Body of pancreas (tissue), 4 donors: ENCODE data around the gene SLC25A21. TPM values are rescaled to one million over a fixed set of nuclear protein-coding genes. Genes with fewer than 3 reads are reported as not detected.

Experiments
- ATAC-seq: fragments of 150-250 bp; one replicate; pipeline ENCODE4 v1.9.1; 2016
- DNase-seq, 4 donors: peaks; one replicate each; pipeline ENCODE4 v3.0.0-alpha.2; 2019
- H3K27ac ChIP-seq, 4 donors: fragments of 200-600 bp; sonication (generic); 1 replicate in 3 of 4; 2 replicates in 1 of 4; pipeline versions ENCODE4 v1.5.1 to v1.6.1; 2016 to 2019; ENCODE audit warnings: mild to moderate bottlenecking in 1 of 4, mixed read lengths in 1 of 4, moderate library complexity in 1 of 4
- H3K27me3 ChIP-seq, 2 donors: fragments of 200-600 bp; sonication (generic); one replicate each; pipeline ENCODE4 v1.6.0; 2016; ENCODE audit warnings: mild to moderate bottlenecking in 1 of 2
- H3K36me3 ChIP-seq, 2 donors: fragments of 200-600 bp; sonication (generic); replicated peaks in 1 of 2; 2 replicates each; pipeline ENCODE4 v1.5.1; 2016; ENCODE audit warnings: low read depth in 2 of 2; ENCODE audit not compliant: insufficient read depth in 1 of 2
- H3K4me1 ChIP-seq: fragments of 200-600 bp; sonication (generic); one replicate; pipeline ENCODE4 v1.6.0; 2016
- H3K4me3 ChIP-seq, 2 donors: fragments of 200-600 bp; sonication (generic); 1 replicate in 1 of 2; 2 replicates in 1 of 2; pipeline ENCODE4 v1.5.1; 2016 to 2019
- H3K9me3 ChIP-seq, 3 donors: fragments of 200-600 bp; sonication (generic); 1 replicate in 2 of 3; 2 replicates in 1 of 3; pipeline ENCODE4 v1.5.1; 2016
- POLR2A ChIP-seq, 3 donors: fragments of 450-650 bp; IDR thresholded peaks; one replicate each; pipeline ENCODE4 v1.6.1; 2016; ENCODE audit warnings: antibody characterized with exemption in 3 of 3, mild to moderate bottlenecking in 2 of 3
- WGBS, 2 donors: methylation state at CpG; one replicate each; pipeline ENCODE4 v1.1.5; 2017; 5-methylcytosine and 5-hydroxymethylcytosine counted together
- intact Hi-C: fragments of 100-400 bp; cut with DNase I; formaldehyde crosslinking; loops from one replicate; pipeline ENCODE4 v1.15.1; 2023
- total RNA-seq, 2 donors: library from RNA; depleted of rRNA; stranded (reverse); fragments of >200 nt; gene quantifications; one replicate each; pipeline ENCODE4 v1.1.0, GENCODE V29; 2016
- TF ChIP-seq, protein P1 (sequence below), 7 experiments: fragments of 450-650 bp in 4 of 7; fragments of 200-600 bp in 3 of 7; sonication (generic) in 3 of 7; IDR thresholded peaks; one replicate each; pipeline ENCODE4 v1.5.1; 2016 to 2019; ENCODE audit warnings: antibody characterized with exemption in 7 of 7

Gene SLC25A21
- total RNA-seq, 2 donors from 2014 or later: not detected

DNA sequence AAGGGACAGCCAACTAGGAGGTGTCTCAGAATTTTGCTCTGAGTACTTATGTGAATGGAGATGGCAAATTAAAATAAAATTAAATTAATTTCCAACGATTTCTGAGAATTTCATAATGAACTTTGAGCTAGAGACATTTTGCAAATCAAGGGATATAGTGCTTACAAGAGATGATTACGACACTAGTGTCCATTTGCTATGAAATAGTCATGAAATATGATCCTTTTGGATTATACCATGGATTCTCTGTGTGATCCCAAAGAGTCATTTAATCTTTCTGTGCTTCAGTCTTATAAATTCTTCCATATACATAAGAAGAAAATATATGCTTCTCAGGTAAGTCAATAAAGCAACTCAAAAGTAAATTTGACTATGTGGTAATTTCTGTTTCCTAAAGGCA, 240.6 kb downstream of the SLC25A21 start:
- TF ChIP-seq, protein P1, sequence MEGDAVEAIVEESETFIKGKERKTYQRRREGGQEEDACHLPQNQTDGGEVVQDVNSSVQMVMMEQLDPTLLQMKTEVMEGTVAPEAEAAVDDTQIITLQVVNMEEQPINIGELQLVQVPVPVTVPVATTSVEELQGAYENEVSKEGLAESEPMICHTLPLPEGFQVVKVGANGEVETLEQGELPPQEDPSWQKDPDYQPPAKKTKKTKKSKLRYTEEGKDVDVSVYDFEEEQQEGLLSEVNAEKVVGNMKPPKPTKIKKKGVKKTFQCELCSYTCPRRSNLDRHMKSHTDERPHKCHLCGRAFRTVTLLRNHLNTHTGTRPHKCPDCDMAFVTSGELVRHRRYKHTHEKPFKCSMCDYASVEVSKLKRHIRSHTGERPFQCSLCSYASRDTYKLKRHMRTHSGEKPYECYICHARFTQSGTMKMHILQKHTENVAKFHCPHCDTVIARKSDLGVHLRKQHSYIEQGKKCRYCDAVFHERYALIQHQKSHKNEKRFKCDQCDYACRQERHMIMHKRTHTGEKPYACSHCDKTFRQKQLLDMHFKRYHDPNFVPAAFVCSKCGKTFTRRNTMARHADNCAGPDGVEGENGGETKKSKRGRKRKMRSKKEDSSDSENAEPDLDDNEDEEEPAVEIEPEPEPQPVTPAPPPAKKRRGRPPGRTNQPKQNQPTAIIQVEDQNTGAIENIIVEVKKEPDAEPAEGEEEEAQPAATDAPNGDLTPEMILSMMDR (IDR thresholded peaks at IDR 0.05): no peak
- TF ChIP-seq POLR2A (IDR thresholded peaks at IDR 0.05): no peak
- DNase-seq (no peak), ATAC-seq (no peak)
- Histone ChIP-seq H3K27ac (no peak overlapping the region), H3K27me3 (no peaks in the 10 kb centered on the region), H3K4me3 (no peak overlapping the region), H3K9me3 (no peaks in the 10 kb centered on the region), H3K4me1 (no peaks in the 10 kb centered on the region), H3K36me3 (no peaks in the 10 kb centered on the region)
- 50 to 57% methylated on average over 2 of the region's 2 CpGs for WGBS, 2 donors
- intact Hi-C loops: no loop called here

DNA sequence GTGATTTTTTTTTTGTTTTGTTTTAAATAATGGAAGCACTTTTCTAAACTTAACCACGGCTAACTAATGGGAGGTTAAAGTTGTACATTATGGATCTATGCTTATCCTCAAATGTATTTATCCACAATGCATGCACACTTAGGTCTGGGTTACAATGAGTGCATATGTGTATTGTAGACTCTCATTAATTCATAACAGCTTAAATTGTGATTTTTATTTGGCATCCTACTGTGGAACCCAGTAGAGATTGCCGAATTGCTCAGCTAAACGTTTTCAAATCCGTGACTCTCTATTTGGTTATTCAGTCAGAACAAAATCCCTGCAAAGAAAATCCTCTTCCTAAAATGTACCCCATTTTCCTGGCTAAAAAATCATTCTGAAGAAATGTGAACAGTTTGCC, 244.0 kb downstream of the SLC25A21 start:
- Histone ChIP-seq H3K9me3 (no peaks in the 10 kb centered on the region), H3K27ac (no peak overlapping the region), H3K4me3 (no peak overlapping the region), H3K4me1 (no peaks in the 10 kb centered on the region), H3K27me3 (no peaks in the 10 kb centered on the region), H3K36me3 (no peaks in the 10 kb centered on the region)
- intact Hi-C loops: no loop called here
- ATAC-seq: no peak
- 81 to 85% methylated on average over 4 of the region's 4 CpGs for WGBS, 2 donors
- TF ChIP-seq POLR2A (IDR thresholded peaks at IDR 0.05): no peak
- TF ChIP-seq, protein P1 (IDR thresholded peaks at IDR 0.05): no peak
- no peak for DNase-seq

DNA sequence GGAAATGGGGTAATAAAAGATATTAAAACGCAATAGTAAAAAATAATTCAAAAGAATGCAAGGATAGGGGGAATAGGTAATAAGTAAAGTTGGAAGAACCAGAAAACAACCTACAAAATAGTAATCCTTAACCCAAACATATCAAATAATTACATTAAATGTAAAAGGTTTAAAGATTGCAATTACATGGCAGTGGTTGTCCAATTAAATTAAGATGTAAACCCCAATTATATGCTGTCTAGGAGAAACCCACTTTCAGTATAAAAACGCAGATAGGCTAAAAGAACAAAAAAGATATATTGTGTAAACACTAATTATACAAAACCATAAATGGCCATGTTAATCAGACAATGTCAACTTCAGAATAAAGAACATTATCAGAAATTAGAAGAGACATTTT, 247.3 kb downstream of the SLC25A21 start:
- DNase-seq (no peak), ATAC-seq (no peak)
- Histone ChIP-seq H3K9me3 (no peaks in the 10 kb centered on the region), H3K4me3 (no peak overlapping the region), H3K36me3 (no peaks in the 10 kb centered on the region), H3K4me1 (no peaks in the 10 kb centered on the region), H3K27ac (no peak overlapping the region), H3K27me3 (no peaks in the 10 kb centered on the region)
- 75 to 79% methylated on average over 2 of the region's 2 CpGs for WGBS, 2 donors
- TF ChIP-seq, protein P1 (IDR thresholded peaks at IDR 0.05): no peak
- no peak for TF ChIP-seq POLR2A (IDR thresholded peaks at IDR 0.05)
- intact Hi-C loops: no loop called here

DNA sequence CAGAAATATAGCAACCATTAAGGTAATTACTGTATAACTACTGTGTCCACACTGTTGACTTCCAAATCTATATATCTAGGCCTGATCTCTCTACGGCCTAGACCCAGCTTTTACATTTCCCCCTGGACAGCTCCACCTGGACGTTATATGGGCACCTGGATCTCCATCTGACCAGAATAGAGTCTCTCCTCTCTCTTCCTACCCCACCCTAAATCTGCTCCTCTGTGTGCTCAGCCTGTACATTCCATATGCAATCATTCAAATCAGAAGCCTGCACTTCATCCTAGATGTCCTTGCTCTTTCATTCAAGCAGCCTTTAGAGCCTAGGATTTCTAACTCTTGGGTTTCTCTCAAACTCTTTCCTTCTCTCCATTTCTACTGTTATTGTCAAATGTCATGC, 255.7 kb downstream of the SLC25A21 start:
- no peak overlapping the region for H3K4me3 ChIP-seq
- H3K9me3 ChIP-seq: no peaks in the 10 kb centered on the region
- no peaks in the 10 kb centered on the region for H3K27me3 ChIP-seq
- 61 to 77% methylated on average over 2 of the region's 2 CpGs for WGBS, 2 donors
- no peak for DNase-seq
- no peaks in the 10 kb centered on the region for H3K36me3 ChIP-seq
- H3K4me1 ChIP-seq: no peaks in the 10 kb centered on the region
- intact Hi-C loops: no loop called here
- TF ChIP-seq, protein P1 (IDR thresholded peaks at IDR 0.05): no peak
- TF ChIP-seq POLR2A (IDR thresholded peaks at IDR 0.05): no peak
- no peak overlapping the region for H3K27ac ChIP-seq
- no peak for ATAC-seq

DNA sequence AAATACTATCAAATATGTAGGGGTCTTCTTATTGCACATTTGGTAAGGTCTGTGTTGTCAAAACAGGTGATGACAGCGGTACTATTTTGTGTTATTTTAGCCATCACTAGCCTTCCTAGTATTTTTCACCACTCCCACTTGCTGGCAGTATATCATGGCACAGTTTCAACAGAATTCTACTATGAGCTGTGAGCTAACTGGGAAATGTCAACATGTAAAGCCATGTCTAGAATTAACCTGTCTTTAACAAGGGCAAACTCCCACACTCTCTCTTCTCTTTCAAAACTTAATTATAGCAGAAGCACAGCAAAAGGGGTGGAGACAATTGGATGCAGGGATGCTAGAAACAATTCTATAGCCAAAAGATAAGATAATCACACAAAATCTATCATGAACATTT, 257.3 kb downstream of the SLC25A21 start:
- H3K9me3 ChIP-seq: no peaks in the 10 kb centered on the region
- TF ChIP-seq, protein P1 (IDR thresholded peaks at IDR 0.05): no peak
- TF ChIP-seq POLR2A (IDR thresholded peaks at IDR 0.05): no peak
- H3K4me1 ChIP-seq: no peaks in the 10 kb centered on the region
- 54 to 87% methylated on average over 1 of the region's 1 CpG for WGBS, 2 donors
- intact Hi-C loops: no loop called here
- H3K27ac ChIP-seq: no peak overlapping the region
- DNase-seq (no peak), ATAC-seq (no peak)
- H3K27me3 ChIP-seq: no peaks in the 10 kb centered on the region
- no peaks in the 10 kb centered on the region for H3K36me3 ChIP-seq
- no peak overlapping the region for H3K4me3 ChIP-seq
